ENCODE measurements around the gene ARHGAP29. TPM values are rescaled to one million over a fixed set of nuclear protein-coding genes. Genes with fewer than 3 reads are reported as not detected.

ARHGAP29 gene
- total and polyA plus RNA-seq, 7 donors: 5.1 to 20.0 (median 11.8) TPM

DNA sequence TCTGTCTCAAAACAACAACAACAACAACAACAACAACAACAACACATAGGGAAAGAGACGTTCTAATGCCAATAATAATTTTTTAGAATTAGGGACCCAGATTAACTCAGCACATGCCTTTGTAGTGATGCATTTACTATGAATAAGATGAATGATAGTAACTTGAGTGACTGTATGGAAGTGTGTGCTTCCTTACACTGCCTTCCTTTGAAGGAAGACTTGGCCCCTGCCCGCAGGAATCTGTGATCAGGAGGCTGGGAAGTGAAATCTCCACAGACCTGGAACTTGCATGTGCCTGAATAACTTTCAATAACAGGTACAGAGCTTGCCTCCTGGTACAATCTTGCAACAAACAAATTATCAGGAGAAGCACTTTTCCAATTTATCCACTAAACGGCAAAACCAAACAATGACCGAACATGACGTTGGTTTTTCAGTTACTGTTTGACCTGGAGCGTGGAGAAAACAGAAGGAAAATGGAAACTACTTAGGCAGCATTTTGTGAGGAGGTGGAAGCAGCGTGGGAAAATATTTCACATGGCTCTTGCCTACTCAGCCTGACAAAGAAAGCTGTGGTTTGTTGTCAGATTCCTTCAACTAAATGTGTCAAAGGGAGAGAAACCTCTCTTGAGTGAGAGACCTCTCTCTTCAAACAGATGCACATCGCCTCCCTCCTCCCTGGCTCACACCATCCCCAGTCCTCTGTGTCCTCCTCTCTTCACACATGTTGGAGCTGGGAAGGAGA, 106.4 kb downstream of the ARHGAP29 start:
- TF ChIP-seq, protein P1, sequence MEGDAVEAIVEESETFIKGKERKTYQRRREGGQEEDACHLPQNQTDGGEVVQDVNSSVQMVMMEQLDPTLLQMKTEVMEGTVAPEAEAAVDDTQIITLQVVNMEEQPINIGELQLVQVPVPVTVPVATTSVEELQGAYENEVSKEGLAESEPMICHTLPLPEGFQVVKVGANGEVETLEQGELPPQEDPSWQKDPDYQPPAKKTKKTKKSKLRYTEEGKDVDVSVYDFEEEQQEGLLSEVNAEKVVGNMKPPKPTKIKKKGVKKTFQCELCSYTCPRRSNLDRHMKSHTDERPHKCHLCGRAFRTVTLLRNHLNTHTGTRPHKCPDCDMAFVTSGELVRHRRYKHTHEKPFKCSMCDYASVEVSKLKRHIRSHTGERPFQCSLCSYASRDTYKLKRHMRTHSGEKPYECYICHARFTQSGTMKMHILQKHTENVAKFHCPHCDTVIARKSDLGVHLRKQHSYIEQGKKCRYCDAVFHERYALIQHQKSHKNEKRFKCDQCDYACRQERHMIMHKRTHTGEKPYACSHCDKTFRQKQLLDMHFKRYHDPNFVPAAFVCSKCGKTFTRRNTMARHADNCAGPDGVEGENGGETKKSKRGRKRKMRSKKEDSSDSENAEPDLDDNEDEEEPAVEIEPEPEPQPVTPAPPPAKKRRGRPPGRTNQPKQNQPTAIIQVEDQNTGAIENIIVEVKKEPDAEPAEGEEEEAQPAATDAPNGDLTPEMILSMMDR (IDR thresholded peaks at IDR 0.05): no peak
- DNase-seq (no peak), ATAC-seq (no peak)
- 74 to 82% (median 80%) methylated on average over 8 of the region's 8 CpGs for WGBS, 3 donors
- no peak overlapping the region for H3K4me3 ChIP-seq
- H3K27me3 ChIP-seq (ENCODE audit: insufficient read depth in 3 of 3, low read length in 2 of 3): no peaks in the 10 kb centered on the region
- no peaks in the 10 kb centered on the region for H3K9me3 ChIP-seq
- no peaks in the 10 kb centered on the region for H3K4me1 ChIP-seq
- no peaks in the 10 kb centered on the region for H3K36me3 ChIP-seq (ENCODE audit: insufficient read depth in 1 of 2, low read depth in 1 of 2)
- intact Hi-C loops (cut with DNase I): no loop called here
- H3K27ac ChIP-seq: no peak overlapping the region

DNA sequence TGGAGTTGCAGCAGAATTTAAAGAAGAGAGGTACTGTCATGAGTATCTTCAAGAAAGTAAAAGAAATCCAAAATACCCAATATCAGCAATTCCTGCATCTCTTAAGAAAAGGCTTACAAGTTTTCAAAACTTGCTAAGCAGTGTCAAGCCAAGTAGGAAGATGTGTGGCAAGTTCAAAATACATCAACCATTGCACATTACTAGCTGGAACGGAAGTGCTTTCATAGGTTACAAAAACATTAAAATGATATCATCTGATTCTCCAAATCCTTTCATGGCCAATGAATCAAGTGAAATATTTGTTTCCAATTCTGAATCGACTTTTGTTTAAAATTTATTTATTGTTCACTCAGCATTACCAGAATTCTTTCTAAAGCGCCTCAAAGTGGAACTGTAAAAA, 110.7 kb downstream of the ARHGAP29 start:
- Histone ChIP-seq H3K27ac (no peak overlapping the region), H3K9me3 (no peaks in the 10 kb centered on the region), H3K36me3 (ENCODE audit: insufficient read depth in 1 of 2, low read depth in 1 of 2) (no peaks in the 10 kb centered on the region), H3K27me3 (ENCODE audit: insufficient read depth in 3 of 3, low read length in 2 of 3) (no peaks in the 10 kb centered on the region), H3K4me1 (no peaks in the 10 kb centered on the region), H3K4me3 (no peak overlapping the region)
- ATAC-seq (no peak), DNase-seq (no peak)
- WGBS, 3 donors: 50 to 62% (median 53%) methylated on average over 3 of the region's 3 CpGs
- intact Hi-C loops (cut with DNase I): no loop called here
- TF ChIP-seq, protein P1 (IDR thresholded peaks at IDR 0.05): no peak

DNA sequence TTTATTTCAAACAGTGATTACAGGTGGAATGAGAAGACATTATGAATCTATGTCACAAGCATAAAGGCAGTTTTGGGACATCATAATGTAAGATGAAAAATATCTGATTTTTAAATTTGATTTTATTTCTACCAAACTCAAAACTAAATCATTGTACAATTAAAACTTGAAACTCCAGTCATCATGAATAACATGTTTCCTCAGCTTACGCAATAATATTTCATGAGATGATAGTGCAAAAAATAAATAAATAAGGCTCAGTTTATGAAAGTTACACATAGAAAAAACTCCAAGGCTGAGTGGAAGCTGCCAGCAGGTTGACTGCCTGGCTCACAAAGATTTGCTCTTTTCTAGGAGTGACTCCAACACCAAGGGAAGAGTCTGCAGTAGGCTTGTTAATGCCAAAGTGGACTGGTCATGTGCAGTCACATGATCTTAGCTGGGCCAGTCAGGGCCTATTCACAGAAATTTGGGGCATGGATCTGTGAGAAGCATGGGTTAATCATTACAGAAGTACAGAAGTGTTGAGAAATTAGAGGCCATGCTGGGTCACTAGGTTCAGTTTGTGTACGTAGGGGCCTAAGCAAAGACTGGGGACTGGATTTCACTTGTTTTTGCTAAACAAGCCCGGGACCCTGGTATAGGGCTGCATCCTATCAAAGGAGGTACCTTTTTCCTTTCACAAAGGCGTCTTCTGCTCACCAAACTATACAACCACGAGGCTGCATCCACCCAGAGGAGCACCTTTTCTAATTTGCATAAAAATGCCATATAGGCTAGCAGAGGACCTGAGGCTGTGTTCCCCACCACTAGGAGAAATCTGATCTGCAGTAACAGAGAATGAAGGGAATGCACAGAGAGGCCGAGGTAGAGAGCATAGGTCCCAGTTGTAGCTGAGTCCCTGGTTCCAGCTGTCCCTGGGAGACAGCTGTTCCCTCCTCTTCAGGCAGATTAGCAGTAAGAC, 111.6 kb downstream of the ARHGAP29 start:
- Histone ChIP-seq H3K4me3 (no peak overlapping the region), H3K4me1 (no peaks in the 10 kb centered on the region), H3K27ac (no peak overlapping the region), H3K36me3 (ENCODE audit: insufficient read depth in 1 of 2, low read depth in 1 of 2) (no peaks in the 10 kb centered on the region), H3K9me3 (no peaks in the 10 kb centered on the region), H3K27me3 (ENCODE audit: insufficient read depth in 3 of 3, low read length in 2 of 3) (no peaks in the 10 kb centered on the region)
- ATAC-seq (no peak), DNase-seq (no peak)
- TF ChIP-seq, protein P1 (IDR thresholded peaks at IDR 0.05): no peak
- 50 to 66% (median 64%) methylated on average over 6 of the region's 6 CpGs for WGBS, 3 donors
- intact Hi-C loops (cut with DNase I): no loop called here

DNA sequence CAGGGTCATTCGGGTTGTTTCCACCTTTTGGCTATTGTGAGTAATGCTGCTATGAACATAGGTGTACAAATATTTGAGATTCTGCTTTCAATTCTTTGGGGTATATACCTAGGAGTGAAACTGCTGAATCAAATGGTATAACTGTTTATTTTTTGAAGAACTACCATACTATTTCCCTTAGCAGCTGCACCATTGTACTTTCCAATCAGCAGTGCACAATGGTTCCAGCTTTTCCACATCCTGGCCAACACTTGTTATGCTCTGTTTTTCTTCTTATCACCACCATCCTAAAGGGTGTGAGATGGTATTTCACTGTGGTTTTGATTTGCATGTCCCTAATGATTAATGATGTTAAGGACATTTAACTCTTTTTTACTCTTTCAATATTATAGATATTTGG, 112.8 kb downstream of the ARHGAP29 start:
- ATAC-seq (no peak), DNase-seq (no peak)
- 98 to 100% (median 100%) methylated on average over 1 of the region's 1 CpG for WGBS, 3 donors
- TF ChIP-seq, protein P1 (IDR thresholded peaks at IDR 0.05): no peak
- no peak overlapping the region for H3K27ac ChIP-seq
- H3K9me3 ChIP-seq: no peaks in the 10 kb centered on the region
- H3K4me3 ChIP-seq: no peak overlapping the region
- no peaks in the 10 kb centered on the region for H3K36me3 ChIP-seq (ENCODE audit: insufficient read depth in 1 of 2, low read depth in 1 of 2)
- intact Hi-C loops (cut with DNase I): no loop called here
- H3K4me1 ChIP-seq: no peaks in the 10 kb centered on the region
- no peaks in the 10 kb centered on the region for H3K27me3 ChIP-seq (ENCODE audit: insufficient read depth in 3 of 3, low read length in 2 of 3)
